ENCODE measurements around the gene BTBD9. TPM values are rescaled to one million over a fixed set of nuclear protein-coding genes. Genes with fewer than 3 reads are reported as not detected.

Gene BTBD9
- total RNA-seq, 1 donor, result 21.4 TPM

- peak; percentile 32 for DNase-seq (ENCODE audit: low read depth)
- no peak for TF ChIP-seq CTCF (IDR thresholded peaks at IDR 0.05; ENCODE audit: insufficient read depth, low read length)
Measured at GRCh38 chr6:38588631-38589366, 50.9 kb downstream of the BTBD9 start.

GRCh38 chr6:38587766-38588362 is 51.9 kb downstream of the BTBD9 start:
- TF ChIP-seq CTCF (IDR thresholded peaks at IDR 0.05; ENCODE audit: insufficient read depth, low read length), result no peak
- no peak overlapping the region for H3K4me3 ChIP-seq (ENCODE audit: low read depth, low read length)
- no peak for DNase-seq (ENCODE audit: low read depth)

More at GRCh38 chr6:38588631-38589366, 50.9 kb downstream of the BTBD9 start:
- H3K4me3 ChIP-seq (ENCODE audit: low read depth, low read length), result no peak overlapping the region

DNA sequence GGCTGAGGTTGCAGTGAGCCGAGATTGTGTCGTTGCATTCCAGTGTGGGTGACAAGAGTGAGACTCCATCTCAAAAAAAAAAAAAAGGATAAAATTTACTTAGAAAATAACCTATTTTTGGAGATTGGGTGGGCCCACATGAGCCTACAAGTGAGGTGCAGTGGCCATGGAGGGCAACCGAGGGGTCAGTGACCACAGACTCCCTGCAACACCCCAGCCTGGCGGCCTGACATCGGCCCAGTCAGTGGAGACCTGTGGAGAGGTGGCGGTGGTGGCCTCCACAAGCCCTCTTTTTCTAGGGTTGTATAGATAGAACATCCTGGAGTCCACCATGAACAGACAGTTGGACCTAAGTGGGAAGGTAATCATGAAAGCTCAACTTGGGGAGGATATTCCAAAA is 52.7 kb downstream of the BTBD9 start:
- no peak for TF ChIP-seq CTCF (IDR thresholded peaks at IDR 0.05; ENCODE audit: insufficient read depth, low read length)
- H3K4me3 ChIP-seq (ENCODE audit: low read depth, low read length), result no peak overlapping the region
- DNase-seq (ENCODE audit: low read depth), result no peak

- no peak for TF ChIP-seq CTCF (IDR thresholded peaks at IDR 0.05; ENCODE audit: insufficient read depth, low read length)
Measured at GRCh38 chr6:38584731-38585130, 55.0 kb downstream of the BTBD9 start.

GRCh38 chr6:38583523-38583922 is 56.2 kb downstream of the BTBD9 start:
- no peak overlapping the region for H3K4me3 ChIP-seq (ENCODE audit: low read depth, low read length)
- DNase-seq (ENCODE audit: low read depth), result no peak

More at GRCh38 chr6:38584731-38585130, 55.0 kb downstream of the BTBD9 start:
- H3K4me3 ChIP-seq (ENCODE audit: low read depth, low read length), result no peak overlapping the region
- DNase-seq (ENCODE audit: low read depth), result no peak

DNA sequence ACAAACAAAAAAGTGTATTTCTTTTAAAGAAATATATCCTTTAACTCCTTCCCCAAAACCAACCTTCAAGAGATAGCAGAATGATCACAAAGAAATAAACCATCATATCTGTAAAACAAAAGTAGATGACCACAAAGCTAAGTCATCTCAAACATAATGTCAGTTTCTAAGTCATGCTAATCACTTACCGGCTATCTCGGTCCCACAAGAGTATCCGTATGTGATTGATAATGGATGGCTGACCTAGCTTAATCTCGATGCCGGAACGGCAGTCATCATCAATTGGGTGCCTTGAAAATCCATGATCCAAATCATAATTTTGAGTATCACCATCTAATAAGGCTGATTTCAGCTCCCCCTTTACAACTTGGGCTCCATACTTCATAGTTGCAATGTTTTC is 59.7 kb downstream of the BTBD9 start:
- DNase-seq (ENCODE audit: low read depth), result no peak
- H3K4me3 ChIP-seq (ENCODE audit: low read depth, low read length), result no peak overlapping the region
- TF ChIP-seq CTCF (IDR thresholded peaks at IDR 0.05; ENCODE audit: insufficient read depth, low read length), result no peak

More at GRCh38 chr6:38583523-38583922, 56.2 kb downstream of the BTBD9 start:
- no peak for TF ChIP-seq CTCF (IDR thresholded peaks at IDR 0.05; ENCODE audit: insufficient read depth, low read length)
